Measurements from ENCODE around the gene RASA2.

DNA sequence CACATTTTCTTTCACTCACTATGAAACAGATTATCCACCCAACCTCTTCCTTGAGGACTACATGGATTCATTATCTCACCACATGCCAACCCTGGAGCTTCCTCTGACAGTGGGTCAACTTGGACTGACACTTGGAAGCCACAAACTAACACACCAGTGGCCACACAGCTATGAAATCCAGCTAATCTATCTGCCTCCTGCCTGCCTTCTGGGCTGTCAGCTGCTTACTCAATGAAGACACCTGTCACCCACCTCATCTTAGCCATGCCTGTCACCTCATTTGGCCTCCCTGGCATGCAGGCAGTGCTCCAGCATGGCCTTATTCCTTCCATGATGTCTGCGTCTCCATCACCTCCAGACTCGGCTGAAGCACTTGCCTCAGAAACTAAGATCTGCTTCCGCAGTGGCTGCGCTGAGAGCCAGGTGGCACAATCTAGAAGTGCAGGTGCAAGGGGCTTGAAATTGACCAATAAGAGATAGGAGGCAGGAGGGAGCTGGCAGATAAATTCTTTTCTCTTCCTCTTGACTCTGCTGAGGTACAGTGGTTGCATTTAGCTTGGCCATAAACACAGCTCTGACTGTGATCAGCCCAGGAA lies 146.1 kb downstream of the RASA2 start:
- TF ChIP-seq SMC3 (IDR thresholded peaks at IDR 0.05; ENCODE audit: low read depth, low read length) (no peak), CTCF (IDR thresholded peaks at IDR 0.05) (no peak), EP300 (IDR thresholded peaks at IDR 0.05; ENCODE audit: borderline replicate concordance in 1 of 2, low read depth in 1 of 2, low read length in 1 of 2) (no peak)
